ENCODE measurements around the gene TAF5L. TPM values are rescaled to one million over a fixed set of nuclear protein-coding genes. Genes with fewer than 3 reads are reported as not detected.

The TAF5L gene
- total and polyA plus RNA-seq, 2 of the 13 experiments (the other 11 are each of a cell fraction or from before 2014, with no cell fraction given), result 10.8 to 18.2 TPM

GRCh38 chr1:229621663-229622062, 4.3 kb downstream of the TAF5L start:
- H3K27me3 ChIP-seq (ENCODE audit: control insufficient read depth in 1 of 2, insufficient read depth in 2 of 2, low read length in 2 of 2), result no peaks in the 10 kb centered on the region; a peak in 1 of 5 replicates
- 95% methylated on average over 2 of the region's 2 CpGs for WGBS (ENCODE audit: low lambda C conversion rate)
- peaks cover 75% of the 10 kb centered on the region for H3K79me2 ChIP-seq (ENCODE audit: insufficient read depth, low read length)
- ChIA-PET POLR2A (no interaction called here), CTCF (ENCODE audit: low intra/inter-chr PET ratio, low total read pairs) (no interaction called here)
- H3K36me3 ChIP-seq (replicated peaks in 1 of 2; ENCODE audit: control insufficient read depth in 1 of 2, insufficient read depth in 2 of 2, low read length in 2 of 2), result no peaks in the 10 kb centered on the region
- FAIRE-seq (no peak), ATAC-seq (no peak), DNase-seq (ENCODE audit: low spot score) (no peak)
- no TSS peak for BruUV-seq (replicated peaks)
- no peaks in the 10 kb centered on the region for H3K9me3 ChIP-seq (ENCODE audit: low read length)
- no peak overlapping the region for H2AFZ ChIP-seq (ENCODE audit: low read length)
- H3K9ac ChIP-seq (ENCODE audit: insufficient read depth, low read depth, low read length), result no peak overlapping the region
- H3K4me1 ChIP-seq (ENCODE audit: insufficient read depth, low read length), result peaks cover 22% of the 10 kb centered on the region
- TF ChIP-seq JUNB (CRISPR knock-in tag; IDR thresholded peaks at IDR 0.05; ENCODE audit: borderline replicate concordance), result no peak
- TF ChIP-seq FOXK2 (IDR thresholded peaks at IDR 0.05), result no peak
- TF ChIP-seq ZNF232 (CRISPR knock-in tag; IDR thresholded peaks at IDR 0.05; ENCODE audit: borderline replicate concordance), result no peak
- TF ChIP-seq ATF1 (CRISPR knock-in tag; IDR thresholded peaks at IDR 0.05), result no peak
- TF ChIP-seq, protein P1, sequence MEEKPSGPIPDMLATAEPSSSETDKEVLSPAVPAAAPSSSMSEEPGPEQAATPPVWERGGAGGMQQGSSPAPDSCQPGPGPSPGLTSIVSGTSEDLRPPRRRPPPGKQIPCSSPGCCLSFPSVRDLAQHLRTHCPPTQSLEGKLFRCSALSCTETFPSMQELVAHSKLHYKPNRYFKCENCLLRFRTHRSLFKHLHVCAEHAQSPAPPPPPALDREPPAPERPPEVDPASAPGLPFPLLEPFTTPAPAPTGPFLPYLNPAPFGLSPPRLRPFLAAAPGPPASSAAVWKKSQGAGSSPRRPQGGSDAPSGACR (CRISPR knock-in tag; IDR thresholded peaks at IDR 0.05), result no peak
- TF ChIP-seq TBL1XR1 (IDR thresholded peaks at IDR 0.05; ENCODE audit: borderline replicate concordance, low read length, partially characterized antibody), result no peak
- no peak overlapping the region for H3K4me2 ChIP-seq (ENCODE audit: low read depth, low read length)
- no peak overlapping the region for H3K27ac ChIP-seq (ENCODE audit: extremely low read length, insufficient read depth, low read length)
- no peaks in the 10 kb centered on the region; the same call in 1 of the 2 replicates for H4K20me1 ChIP-seq (ENCODE audit: insufficient read depth, low read length)
- H3K4me3 ChIP-seq (replicated peaks in 1 of 3; ENCODE audit: insufficient read depth in 1 of 3, low read depth in 2 of 3, low read length in 3 of 3), result no peak overlapping the region
- in situ Hi-C loops (cut with HindIII; ENCODE audit: extremely low pct_ligation_motif_present, low pct_unique_long_range_greater_than_20kb), result no loop called here
- intact Hi-C loops (cut with micrococcal nuclease; ENCODE audit: unreplicated experiment), result no loop called here

- in situ Hi-C loops (cut with HindIII; ENCODE audit: extremely low pct_ligation_motif_present, low pct_unique_long_range_greater_than_20kb) (no loop called here), intact Hi-C loops (cut with micrococcal nuclease; ENCODE audit: unreplicated experiment) (no loop called here)
- H3K27ac ChIP-seq (ENCODE audit: extremely low read length, insufficient read depth, low read length), result no peak overlapping the region
- peaks cover 22% of the 10 kb centered on the region for H3K4me1 ChIP-seq (ENCODE audit: insufficient read depth, low read length)
- H3K79me2 ChIP-seq (ENCODE audit: insufficient read depth, low read length), result peaks cover 69% of the 10 kb centered on the region
- no peak overlapping the region for H3K9ac ChIP-seq (ENCODE audit: insufficient read depth, low read depth, low read length)
- H3K9me3 ChIP-seq (ENCODE audit: low read length), result no peaks in the 10 kb centered on the region
- ChIA-PET CTCF (ENCODE audit: low intra/inter-chr PET ratio, low total read pairs) (no interaction called here), POLR2A (no interaction called here)
- FAIRE-seq (no peak), DNase-seq (ENCODE audit: low spot score) (no peak), ATAC-seq (no peak)
- no peaks in the 10 kb centered on the region for H3K36me3 ChIP-seq (replicated peaks in 1 of 2; ENCODE audit: control insufficient read depth in 1 of 2, insufficient read depth in 2 of 2, low read length in 2 of 2)
- no peak overlapping the region for H3K4me3 ChIP-seq (replicated peaks in 1 of 3; ENCODE audit: insufficient read depth in 1 of 3, low read depth in 2 of 3, low read length in 3 of 3)
- H4K20me1 ChIP-seq (ENCODE audit: insufficient read depth, low read length), result no peaks in the 10 kb centered on the region; the same call in 1 of the 2 replicates
- no peaks in the 10 kb centered on the region; a peak in 1 of 5 replicates for H3K27me3 ChIP-seq (ENCODE audit: control insufficient read depth in 1 of 2, insufficient read depth in 2 of 2, low read length in 2 of 2)
- no TSS peak for BruUV-seq (replicated peaks)
- H3K4me2 ChIP-seq (ENCODE audit: low read depth, low read length), result no peak overlapping the region
- WGBS (ENCODE audit: low lambda C conversion rate), result 89% methylated on average over 3 of the region's 3 CpGs
- no peak overlapping the region for H2AFZ ChIP-seq (ENCODE audit: low read length)
- TF ChIP-seq ZNF674 (CRISPR knock-in tag; IDR thresholded peaks at IDR 0.05; ENCODE audit: low read depth) (no peak), PAF1 (CRISPR knock-in tag; IDR thresholded peaks at IDR 0.05) (no peak), ZNF501 (CRISPR knock-in tag; IDR thresholded peaks at IDR 0.05) (no peak), ZNF724P (CRISPR knock-in tag; IDR thresholded peaks at IDR 0.05; ENCODE audit: borderline replicate concordance) (no peak), ZNF781 (CRISPR knock-in tag; IDR thresholded peaks at IDR 0.05; ENCODE audit: borderline replicate concordance, not compliant biosample characterization) (no peak), ZBTB43 (CRISPR knock-in tag; conservative IDR thresholded peaks at IDR 0.05) (no peak), ZNF589 (CRISPR knock-in tag; conservative IDR thresholded peaks at IDR 0.05) (no peak), TIGD3 (CRISPR knock-in tag; IDR thresholded peaks at IDR 0.05; ENCODE audit: borderline replicate concordance) (no peak)
- TF ChIP-seq, protein P2, sequence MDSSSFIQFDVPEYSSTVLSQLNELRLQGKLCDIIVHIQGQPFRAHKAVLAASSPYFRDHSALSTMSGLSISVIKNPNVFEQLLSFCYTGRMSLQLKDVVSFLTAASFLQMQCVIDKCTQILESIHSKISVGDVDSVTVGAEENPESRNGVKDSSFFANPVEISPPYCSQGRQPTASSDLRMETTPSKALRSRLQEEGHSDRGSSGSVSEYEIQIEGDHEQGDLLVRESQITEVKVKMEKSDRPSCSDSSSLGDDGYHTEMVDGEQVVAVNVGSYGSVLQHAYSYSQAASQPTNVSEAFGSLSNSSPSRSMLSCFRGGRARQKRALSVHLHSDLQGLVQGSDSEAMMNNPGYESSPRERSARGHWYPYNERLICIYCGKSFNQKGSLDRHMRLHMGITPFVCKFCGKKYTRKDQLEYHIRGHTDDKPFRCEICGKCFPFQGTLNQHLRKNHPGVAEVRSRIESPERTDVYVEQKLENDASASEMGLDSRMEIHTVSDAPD (CRISPR knock-in tag; IDR thresholded peaks at IDR 0.05), result no peak
These were observed 5.0 kb downstream of the TAF5L start for GRCh38 chr1:229620876-229621275.
